Activated CD8-positive, alpha-beta memory T cell treated with anti-CD3 and anti-CD28 coated beads, Interleukin-2, amount 50 U/mL, for 1 hour (primary cell): ENCODE results near the gene STAC3.

Experiments
- DNase-seq: peaks from one replicate; pipeline ENCODE4 v3.0.0-alpha.2; 2020; ENCODE audit errors: extremely low read depth

STAC3 gene

DNA sequence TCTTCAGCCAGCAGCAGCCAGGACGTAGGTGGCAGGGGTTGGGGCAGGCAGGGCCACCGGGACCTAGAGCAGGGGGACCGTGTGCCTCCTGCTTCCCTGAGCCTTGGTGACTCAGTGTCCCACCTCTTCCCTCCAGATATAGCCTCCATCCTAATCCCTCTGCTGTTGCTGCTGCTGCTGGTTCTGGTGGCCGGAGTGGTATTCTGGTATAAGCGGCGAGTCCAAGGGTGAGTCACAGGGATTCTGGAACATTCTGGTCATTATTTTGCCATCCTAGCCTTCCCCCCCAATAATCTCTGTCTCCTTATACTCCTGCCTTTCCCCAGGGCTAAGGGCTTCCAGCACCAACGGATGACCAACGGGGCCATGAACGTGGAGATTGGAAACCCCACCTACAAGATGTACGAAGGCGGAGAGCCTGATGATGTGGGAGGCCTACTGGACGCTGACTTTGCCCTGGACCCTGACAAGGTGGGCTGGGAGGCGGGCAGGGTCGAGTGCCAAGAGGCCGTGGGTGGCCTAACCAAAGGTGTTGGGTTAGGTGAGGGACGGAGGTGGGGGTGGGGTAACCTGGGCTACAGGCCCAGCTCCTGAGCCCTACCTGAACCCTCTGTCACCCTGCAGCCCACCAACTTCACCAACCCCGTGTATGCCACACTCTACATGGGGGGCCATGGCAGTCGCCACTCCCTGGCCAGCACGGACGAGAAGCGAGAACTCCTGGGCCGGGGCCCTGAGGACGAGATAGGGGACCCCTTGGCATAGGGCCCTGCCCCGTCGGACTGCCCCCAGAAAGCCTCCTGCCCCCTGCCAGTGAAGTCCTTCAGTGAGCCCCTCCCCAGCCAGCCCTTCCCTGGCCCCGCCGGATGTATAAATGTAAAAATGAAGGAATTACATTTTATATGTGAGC, 38.9 kb downstream of the STAC3 start:
- no peak for DNase-seq

DNA sequence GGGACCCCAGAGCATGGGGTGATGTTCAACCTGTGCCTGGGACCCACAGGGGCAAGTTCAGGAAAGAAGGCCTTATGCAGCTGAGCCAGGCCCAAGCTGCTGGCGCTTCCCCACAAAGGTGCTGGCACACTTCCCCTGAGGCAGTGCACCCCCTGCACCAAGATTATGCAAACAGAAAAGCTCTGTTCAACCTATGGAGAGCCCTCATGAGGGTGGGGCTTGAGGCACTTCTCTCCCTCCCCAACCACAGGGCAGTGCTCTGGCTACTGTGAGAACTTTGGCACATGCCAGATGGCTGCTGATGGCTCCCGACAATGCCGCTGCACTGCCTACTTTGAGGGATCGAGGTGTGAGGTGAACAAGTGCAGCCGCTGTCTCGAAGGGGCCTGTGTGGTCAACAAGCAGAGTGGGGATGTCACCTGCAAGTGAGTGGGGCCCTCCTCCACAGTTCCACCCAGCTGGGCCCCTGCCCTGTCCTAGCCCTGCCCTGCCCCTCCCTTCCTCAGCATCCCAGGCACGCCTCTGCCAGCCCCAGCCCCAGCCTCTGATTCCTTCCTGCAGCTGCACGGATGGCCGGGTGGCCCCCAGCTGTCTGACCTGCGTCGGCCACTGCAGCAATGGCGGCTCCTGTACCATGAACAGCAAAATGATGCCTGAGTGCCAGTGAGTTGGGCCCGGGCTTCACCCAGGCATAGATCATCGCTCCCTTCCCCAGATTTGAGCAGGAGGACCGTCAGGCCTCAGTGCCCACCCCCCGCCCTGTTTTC, 39.9 kb downstream of the STAC3 start:
- no peak for DNase-seq

DNA sequence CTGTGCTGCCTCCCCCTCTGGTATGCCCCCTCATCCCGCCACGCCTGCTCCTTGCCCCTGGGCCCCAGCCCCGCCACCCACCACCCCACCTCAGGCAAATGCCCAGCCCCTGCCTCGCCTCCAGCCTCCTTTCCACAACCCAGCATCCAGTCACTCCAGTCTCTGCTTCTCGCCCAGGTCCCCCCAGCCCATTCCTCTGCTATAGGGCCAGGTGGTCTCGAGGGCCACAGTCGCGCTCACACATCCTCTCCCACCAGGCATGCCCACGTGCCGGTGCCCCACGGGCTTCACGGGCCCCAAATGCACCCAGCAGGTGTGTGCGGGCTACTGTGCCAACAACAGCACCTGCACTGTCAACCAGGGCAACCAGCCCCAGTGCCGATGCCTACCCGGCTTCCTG, 40.5 kb downstream of the STAC3 start:
- no peak for DNase-seq

DNA sequence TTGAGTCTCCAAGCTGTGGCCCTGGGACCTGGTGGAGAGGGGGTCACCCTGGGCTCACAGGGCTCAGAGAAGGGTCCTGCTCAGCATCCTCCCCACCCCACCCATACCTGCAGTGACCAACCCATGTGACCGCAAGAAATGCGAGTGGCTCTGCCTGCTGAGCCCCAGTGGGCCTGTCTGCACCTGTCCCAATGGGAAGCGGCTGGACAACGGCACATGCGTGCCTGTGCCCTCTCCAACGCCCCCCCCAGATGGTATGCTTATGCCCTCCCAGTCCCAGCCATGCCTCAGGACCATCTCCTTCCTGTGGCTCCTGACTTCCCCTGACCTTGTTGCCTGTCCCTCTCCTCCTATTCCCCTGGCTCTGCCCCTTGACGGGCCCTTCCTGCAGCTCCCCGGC, 41.1 kb downstream of the STAC3 start:
- no peak for DNase-seq

DNA sequence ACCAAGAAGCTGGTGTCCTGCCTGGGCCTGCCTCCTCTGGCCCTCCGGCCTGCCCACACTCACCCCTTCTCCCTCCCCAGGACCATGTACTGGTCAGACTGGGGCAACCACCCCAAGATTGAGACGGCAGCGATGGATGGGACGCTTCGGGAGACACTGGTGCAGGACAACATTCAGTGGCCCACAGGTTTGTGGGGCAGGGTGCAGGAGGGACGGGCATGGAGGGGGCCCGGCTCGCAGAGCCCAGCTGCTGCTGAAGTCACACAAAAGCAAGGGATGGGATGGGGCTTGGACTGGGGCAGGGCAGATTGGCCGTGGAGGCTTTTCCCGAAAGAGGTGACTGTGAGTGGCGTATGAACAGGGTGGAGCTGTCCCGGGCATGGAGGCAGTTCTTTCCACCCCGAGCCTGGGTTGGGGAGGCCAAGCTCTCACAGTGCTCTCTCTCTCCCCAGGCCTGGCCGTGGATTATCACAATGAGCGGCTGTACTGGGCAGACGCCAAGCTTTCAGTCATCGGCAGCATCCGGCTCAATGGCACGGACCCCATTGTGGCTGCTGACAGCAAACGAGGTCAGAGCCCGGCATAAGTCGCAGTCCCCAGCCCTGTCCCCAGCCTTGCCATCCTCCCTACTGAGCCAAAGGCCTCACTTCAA, 42.2 kb downstream of the STAC3 start:
- no peak for DNase-seq

DNA sequence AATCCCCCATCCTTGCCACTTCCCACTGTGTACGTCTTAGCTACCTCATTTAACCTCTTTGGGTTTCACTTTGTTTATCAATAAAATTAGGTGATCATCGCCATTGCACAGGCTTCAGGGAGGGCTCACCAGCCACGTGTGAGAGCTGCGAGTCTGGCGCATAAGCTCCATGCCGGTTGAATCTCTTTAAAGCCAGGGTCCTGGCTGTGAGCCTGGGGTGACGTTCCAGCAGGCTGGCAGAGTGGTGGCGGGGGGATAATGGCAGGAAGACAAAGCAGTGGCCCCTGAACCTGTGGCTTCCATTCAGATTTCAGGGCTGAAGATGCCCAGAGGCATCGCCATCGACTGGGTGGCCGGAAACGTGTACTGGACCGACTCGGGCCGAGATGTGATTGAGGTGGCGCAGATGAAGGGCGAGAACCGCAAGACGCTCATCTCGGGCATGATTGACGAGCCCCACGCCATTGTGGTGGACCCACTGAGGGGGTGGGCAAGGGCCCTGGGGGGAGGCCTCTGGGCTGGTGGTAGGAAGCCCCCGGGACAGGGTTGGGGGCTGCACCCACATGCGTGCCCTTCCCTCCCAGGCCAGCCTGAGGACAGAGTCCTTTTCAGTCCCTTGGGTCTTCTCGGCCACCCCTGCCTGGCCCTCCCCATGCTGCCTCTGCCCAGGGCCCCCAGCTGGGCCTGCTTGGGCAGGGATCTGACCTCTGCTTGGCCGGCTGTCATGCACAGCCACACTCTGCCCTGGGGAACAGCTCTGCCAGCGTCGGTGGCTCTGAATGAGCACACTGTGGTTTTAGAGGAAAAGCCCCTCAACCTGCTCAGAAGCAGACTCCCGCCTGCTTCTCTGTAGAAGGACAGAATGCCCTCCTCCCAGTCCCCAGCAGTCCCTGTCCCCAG, 43.0 kb downstream of the STAC3 start:
- DNase-seq = no peak

DNA sequence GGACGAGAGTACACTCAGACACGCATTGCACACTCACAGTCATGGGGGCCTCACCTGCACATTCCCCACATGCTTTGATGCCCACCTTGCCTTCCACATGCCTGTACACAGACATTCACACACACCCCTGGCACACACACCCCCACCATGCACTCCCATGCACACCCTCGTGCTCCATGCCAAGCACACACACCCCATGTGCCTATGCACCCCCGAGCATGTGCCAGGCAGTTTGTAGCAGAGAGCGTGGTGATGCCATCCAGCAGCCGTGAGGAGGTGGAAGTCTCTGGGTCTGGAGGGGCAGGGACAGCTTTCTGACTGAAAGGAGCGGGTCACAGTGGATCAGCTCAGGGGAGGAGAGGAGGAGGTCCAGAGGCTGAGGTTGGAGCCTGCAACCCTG, 45.1 kb downstream of the STAC3 start:
- no peak for DNase-seq

DNA sequence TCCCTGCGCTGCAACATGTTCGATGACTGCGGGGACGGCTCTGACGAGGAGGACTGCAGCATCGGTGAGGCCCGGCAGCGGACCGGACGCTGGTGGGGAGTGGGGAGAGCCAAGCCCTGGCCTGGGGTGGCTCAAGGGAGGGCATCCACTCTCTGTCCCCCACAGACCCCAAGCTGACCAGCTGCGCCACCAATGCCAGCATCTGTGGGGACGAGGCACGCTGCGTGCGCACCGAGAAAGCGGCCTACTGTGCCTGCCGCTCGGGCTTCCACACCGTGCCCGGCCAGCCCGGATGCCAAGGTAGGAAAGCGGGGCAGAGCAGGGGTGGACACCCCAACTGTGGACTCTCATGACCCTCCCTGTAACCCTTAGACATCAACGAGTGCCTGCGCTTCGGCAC, 45.8 kb downstream of the STAC3 start:
- no peak for DNase-seq

DNA sequence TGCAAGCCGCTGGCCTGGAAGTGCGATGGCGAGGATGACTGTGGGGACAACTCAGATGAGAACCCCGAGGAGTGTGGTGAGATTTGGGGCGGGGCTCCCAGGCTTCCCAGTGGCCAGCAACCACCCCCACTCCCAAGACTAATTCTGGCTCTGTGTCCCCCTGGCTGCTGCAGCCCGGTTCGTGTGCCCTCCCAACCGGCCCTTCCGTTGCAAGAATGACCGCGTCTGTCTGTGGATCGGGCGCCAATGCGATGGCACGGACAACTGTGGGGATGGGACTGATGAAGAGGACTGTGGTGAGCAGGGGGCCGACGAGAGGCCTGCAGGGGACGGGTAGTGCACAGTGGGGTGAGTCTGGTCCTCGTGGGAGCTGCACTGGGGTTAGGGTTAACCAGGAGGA, 46.5 kb downstream of the STAC3 start:
- no peak for DNase-seq

DNA sequence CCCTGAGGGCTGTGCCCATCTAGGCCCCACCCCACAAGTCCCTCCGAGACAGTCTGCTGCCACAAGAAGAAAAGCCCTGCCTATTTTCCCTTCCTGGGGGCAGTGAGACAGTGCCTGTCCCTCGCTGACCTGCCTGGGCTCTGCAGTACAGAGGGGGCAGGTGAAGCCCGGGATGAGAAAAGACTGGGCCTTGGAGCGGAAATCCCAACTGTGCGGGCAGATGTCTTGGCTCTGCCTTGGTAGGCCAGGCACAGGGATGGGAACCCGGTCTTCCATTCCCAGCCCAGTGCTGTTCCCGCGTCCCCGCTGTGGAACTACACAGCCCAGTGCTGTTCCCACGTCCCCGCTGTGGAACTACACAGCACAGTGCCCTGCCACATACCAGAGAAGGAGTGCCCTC, 47.2 kb downstream of the STAC3 start:
- no peak for DNase-seq

DNA sequence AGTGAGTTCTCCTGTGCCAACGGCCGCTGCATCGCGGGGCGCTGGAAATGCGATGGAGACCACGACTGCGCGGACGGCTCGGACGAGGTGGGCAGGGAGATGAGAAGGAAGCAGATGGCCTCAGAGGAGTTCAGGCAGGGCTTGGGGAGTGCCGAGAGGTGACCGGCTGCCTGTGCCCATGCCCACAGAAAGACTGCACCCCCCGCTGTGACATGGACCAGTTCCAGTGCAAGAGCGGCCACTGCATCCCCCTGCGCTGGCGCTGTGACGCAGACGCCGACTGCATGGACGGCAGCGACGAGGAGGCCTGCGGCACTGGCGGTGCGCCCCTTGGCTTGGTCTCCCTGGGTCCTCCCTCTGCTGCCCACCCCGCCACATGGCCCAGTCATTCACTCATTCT, 47.8 kb downstream of the STAC3 start:
- no peak for DNase-seq

DNA sequence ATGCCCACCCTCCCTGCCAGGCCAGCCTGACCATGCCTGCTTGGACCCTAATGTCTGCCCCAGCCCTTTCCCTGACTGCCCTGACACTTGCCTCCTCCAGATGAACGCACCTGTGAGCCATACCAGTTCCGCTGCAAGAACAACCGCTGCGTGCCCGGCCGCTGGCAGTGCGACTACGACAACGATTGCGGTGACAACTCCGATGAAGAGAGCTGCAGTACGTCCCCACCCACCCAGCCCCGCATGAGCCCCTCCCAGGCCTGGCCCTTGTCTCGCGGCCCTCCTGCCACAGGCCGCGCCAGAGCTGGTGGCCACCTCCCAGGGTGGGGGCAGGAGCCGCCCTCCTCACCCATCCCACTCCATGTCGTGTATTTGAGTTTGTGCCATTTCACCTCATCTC, 48.7 kb downstream of the STAC3 start:
- DNase-seq = no peak

DNA sequence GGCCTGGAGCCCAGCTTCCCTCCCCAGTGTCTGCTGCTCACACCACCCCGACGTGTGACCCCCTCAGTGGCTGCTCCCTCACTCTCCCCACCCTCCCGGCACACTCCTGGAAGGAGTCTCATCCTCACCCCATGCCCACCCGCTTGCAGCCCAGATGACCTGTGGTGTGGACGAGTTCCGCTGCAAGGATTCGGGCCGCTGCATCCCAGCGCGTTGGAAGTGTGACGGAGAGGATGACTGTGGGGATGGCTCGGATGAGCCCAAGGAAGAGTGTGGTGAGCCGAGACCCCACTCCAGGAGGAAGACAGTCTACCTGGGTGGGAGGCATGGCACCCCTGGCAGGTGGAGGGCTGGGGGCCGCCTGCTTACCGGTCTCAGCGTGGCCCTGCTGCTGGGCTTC, 49.4 kb downstream of the STAC3 start:
- DNase-seq = no peak

DNA sequence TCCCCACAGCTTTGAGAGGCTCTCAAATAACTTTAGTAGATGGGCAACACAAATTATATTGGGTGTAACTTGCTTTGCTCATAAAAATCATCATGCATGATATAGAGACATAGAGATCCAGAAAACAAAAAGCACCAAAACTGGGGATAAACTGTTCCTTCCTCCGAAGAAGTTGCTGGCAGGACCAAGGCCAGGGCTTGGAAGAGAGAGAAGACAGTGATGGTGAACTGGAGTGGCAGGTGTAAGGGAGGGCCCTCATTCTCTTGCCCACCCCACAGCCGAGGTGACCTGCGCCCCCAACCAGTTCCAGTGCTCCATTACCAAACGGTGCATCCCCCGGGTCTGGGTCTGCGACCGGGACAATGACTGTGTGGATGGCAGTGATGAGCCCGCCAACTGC, 49.8 kb downstream of the STAC3 start:
- no peak for DNase-seq

DNA sequence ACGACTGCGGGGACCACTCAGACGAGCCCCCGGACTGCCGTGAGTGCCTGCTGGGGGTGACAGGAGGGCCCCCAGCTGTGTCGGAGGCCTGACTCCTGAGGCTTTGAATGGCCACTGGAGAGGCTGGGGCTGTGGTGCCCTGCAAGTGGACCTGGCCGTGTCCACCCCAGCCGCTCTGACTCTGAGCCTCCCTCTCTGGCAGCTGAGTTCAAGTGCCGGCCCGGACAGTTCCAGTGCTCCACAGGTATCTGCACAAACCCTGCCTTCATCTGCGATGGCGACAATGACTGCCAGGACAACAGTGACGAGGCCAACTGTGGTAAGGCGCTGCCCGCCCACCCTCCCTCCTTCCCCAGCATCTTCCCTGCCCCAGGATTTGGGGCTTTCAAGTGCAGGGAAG, 50.5 kb downstream of the STAC3 start:
- no peak for DNase-seq

DNA sequence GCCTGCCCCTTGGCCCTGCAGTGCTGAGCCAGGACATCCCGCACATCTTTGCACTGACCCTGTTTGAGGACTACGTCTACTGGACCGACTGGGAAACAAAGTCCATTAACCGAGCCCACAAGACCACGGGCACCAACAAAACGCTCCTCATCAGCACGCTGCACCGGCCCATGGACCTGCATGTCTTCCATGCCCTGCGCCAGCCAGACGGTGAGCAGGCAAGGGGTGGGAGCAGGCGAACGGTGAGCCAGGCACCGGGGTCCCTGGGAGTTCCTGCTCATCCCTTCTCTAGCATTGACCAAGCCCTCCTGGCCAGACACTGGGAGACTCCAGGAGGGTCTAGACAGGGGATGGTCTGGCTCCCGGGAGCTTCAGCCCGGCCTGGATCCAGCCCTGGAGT, 51.8 kb downstream of the STAC3 start:
- DNase-seq = no peak

DNA sequence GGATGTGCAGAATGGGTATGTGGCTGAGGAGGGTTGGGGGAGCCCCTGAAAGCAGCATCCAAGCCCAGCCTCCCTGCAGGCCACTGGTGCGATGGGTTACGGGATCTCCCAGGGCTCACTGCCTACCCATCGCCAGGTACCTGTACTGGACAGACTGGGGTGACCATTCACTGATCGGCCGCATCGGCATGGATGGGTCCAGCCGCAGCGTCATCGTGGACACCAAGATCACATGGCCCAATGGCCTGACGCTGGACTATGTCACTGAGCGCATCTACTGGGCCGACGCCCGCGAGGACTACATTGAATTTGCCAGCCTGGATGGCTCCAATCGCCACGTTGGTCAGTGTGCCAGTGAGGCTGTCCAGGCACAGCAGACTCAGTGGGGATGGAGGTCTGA, 52.7 kb downstream of the STAC3 start:
- no peak for DNase-seq

DNA sequence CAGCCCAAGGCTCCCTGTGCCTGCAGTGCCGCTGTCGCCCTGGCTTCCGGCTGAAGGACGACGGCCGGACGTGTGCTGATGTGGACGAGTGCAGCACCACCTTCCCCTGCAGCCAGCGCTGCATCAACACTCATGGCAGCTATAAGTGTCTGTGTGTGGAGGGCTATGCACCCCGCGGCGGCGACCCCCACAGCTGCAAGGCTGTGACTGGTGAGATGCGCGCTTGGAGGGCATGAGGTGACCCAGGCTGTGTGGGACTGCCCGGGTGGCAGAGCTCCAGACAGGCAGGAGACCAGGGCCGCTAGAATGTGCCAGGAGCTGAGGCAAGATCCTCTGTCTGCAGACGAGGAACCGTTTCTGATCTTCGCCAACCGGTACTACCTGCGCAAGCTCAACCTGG, 54.0 kb downstream of the STAC3 start:
- DNase-seq = no peak

DNA sequence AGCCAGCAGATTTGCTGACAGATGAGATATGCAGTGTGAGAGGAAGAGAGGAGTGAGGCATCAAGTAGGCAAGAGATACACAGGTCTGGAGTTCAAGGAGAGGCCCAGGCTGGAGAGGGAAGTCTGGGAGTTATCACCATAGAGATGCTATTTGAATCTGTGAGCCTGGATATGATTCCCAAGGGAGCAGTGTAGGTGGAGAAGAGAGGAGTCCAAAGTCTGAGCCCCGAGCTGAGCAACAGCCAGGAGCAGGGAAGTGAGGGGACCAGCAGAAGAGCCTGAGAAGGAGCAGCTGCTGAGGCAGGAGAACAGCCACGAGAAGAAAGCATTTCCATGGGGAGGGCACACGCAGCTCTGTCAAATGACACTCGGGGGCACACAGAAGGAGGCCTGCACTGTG, 54.5 kb downstream of the STAC3 start:
- no peak for DNase-seq

DNA sequence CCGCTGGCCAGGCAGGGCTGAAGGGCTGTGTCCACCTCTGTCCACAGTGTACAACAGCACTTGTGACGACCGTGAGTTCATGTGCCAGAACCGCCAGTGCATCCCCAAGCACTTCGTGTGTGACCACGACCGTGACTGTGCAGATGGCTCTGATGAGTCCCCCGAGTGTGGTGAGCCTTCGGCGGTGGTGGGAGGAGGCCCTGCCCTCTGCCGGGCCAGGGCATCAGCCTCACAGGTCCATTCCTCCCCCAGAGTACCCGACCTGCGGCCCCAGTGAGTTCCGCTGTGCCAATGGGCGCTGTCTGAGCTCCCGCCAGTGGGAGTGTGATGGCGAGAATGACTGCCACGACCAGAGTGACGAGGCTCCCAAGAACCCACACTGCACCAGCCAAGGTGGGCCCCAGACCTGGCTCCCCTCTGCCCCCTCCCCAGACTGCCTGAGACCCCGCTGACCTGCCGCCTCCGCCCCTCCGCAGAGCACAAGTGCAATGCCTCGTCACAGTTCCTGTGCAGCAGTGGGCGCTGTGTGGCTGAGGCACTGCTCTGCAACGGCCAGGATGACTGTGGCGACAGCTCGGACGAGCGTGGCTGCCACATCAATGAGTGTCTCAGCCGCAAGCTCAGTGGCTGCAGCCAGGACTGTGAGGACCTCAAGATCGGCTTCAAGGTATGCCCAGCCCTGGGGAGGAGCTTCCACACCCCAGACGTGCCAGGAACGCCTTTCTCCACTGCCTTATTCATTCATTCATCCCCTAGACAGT, 55.2 kb downstream of the STAC3 start:
- no peak for DNase-seq

DNA sequence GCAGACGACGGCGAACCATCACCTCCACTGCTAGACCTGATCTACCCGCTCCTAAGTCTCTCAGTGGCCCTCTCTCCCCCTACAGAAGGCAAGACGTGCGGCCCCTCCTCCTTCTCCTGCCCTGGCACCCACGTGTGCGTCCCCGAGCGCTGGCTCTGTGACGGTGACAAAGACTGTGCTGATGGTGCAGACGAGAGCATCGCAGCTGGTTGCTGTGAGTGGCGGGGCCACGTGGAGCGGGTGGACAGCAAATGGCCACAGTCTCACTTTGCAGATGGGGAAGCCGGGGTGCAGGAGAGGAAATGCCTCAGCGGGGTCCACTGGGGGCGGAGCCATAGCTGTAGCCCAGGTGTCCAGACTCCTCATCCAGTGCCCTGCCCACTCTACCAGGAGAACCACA, 55.8 kb downstream of the STAC3 start:
- no peak for DNase-seq
